HEK293 (cell line): ENCODE results near the gene DNAJC2.
A peak's percentile ranks its signal among the peaks of the same experiment; 100 is the strongest.
"Not testable (repeated sequence)": the region's sequence is repeated elsewhere in the genome, so short reads cannot be mapped to it uniquely, and the experiment has no call there.

Experiments used
- CTCF ChIA-PET: fragments of 350-600 bp; formaldehyde crosslinking; extraction: SDS; loops from one replicate; lab custom pipeline; 2021; ENCODE audit warnings: antibody characterized with exemption; lab: Yijun Ruan, JAX
- POLR2A ChIA-PET: fragments of 300-600 bp; formaldehyde crosslinking; extraction: SDS; loops from one replicate; lab custom pipeline; 2020; ENCODE audit warnings: antibody characterized with exemption, inconsistent platforms; lab: Yijun Ruan, JAX
- H3K27ac ChIP-seq: fragments of 200-500 bp; sonication (Bioruptor generic); 2 replicates; pipeline ENCODE4 v1.5.1; 2014; ENCODE audit warnings: low read depth, low read length, control low read depth, inconsistent platforms; ENCODE audit errors: extremely low read depth
- H3K36me3 ChIP-seq, 2 experiments: fragments of 200-500 bp in 1 of 2; sonication (Bioruptor generic) in 1 of 2; 1 replicate in 1 of 2; 2 replicates in 1 of 2; pipeline ENCODE4 v1.5.1; 2014 to 2017; ENCODE audit warnings: inconsistent platforms in 2 of 2, low read length in 2 of 2; ENCODE audit not compliant: control insufficient read depth in 2 of 2, insufficient read depth in 1 of 2
- H3K4me1 ChIP-seq: fragments of 200-500 bp; sonication (Bioruptor generic); 2 replicates; pipeline ENCODE4 v1.5.1; 2014; ENCODE audit warnings: mild to moderate bottlenecking, low read length, inconsistent platforms; ENCODE audit not compliant: control insufficient read depth, insufficient read depth
- H3K4me3 ChIP-seq: 2 replicates; pipeline ENCODE4 v1.5.1; 2011; ENCODE audit warnings: low read depth, mild to moderate bottlenecking, control low read depth, low read length, moderate library complexity
- H3K9me3 ChIP-seq: fragments of 200-500 bp; sonication (Bioruptor generic); 2 replicates; pipeline ENCODE4 v1.5.1; 2014; ENCODE audit warnings: low read depth, low read length, inconsistent platforms; ENCODE audit not compliant: control insufficient read depth, insufficient read depth
- EGR2 ChIP-seq: fragments of 450-650 bp; formaldehyde crosslinking; IDR thresholded peaks from 2 replicates; pipeline ENCODE4 v1.5.1; 2016; ENCODE audit warnings: low read depth, missing biosample characterization, missing genetic modification characterization
- GLIS2 ChIP-seq: fragments of 450-650 bp; formaldehyde crosslinking; IDR thresholded peaks from 2 replicates; pipeline ENCODE4 v1.5.1; 2016; ENCODE audit warnings: missing biosample characterization, missing genetic modification characterization
- MZF1 ChIP-seq: fragments of 450-650 bp; formaldehyde crosslinking; IDR thresholded peaks from 2 replicates; pipeline ENCODE4 v1.5.1; 2017; ENCODE audit warnings: missing biosample characterization, missing genetic modification characterization, borderline replicate concordance
- PATZ1 ChIP-seq: fragments of 450-650 bp; formaldehyde crosslinking; IDR thresholded peaks from 2 replicates; pipeline ENCODE4 v1.5.1; 2016; ENCODE audit warnings: missing biosample characterization, missing genetic modification characterization
- PRDM10 ChIP-seq: fragments of 450-650 bp; formaldehyde crosslinking; IDR thresholded peaks from 2 replicates; pipeline ENCODE4 v1.5.1; 2016; ENCODE audit warnings: missing biosample characterization, missing genetic modification characterization
- YY1 ChIP-seq: fragments of 450-650 bp; formaldehyde crosslinking; IDR thresholded peaks from 2 replicates; pipeline ENCODE4 v1.5.1; 2018; ENCODE audit warnings: missing biosample characterization, missing genetic modification characterization
- ZBTB17 ChIP-seq: fragments of 450-650 bp; formaldehyde crosslinking; IDR thresholded peaks from 2 replicates; pipeline ENCODE4 v1.5.1; 2016; ENCODE audit warnings: missing biosample characterization, missing genetic modification characterization
- ZBTB20 ChIP-seq: fragments of 450-650 bp; formaldehyde crosslinking; IDR thresholded peaks from 2 replicates; pipeline ENCODE4 v1.5.1; 2016; ENCODE audit warnings: missing biosample characterization, missing genetic modification characterization
- ZBTB48 ChIP-seq: fragments of 450-650 bp; formaldehyde crosslinking; IDR thresholded peaks from 2 replicates; pipeline ENCODE4 v1.5.1; 2016; ENCODE audit warnings: missing biosample characterization, missing genetic modification characterization
- ZBTB8A ChIP-seq: fragments of 450-650 bp; formaldehyde crosslinking; IDR thresholded peaks from 2 replicates; pipeline ENCODE4 v1.5.1; 2016; ENCODE audit warnings: missing biosample characterization, missing genetic modification characterization
- ZFHX2 ChIP-seq: fragments of 450-650 bp; formaldehyde crosslinking; conservative IDR thresholded peaks from 2 replicates; pipeline ENCODE4 v1.5.1; 2016; ENCODE audit warnings: missing biosample characterization, missing genetic modification characterization
- ZIC2 ChIP-seq: fragments of 450-650 bp; formaldehyde crosslinking; IDR thresholded peaks from 2 replicates; pipeline ENCODE4 v1.5.1; 2016; ENCODE audit warnings: missing biosample characterization, missing genetic modification characterization
- ZNF2 ChIP-seq: fragments of 450-650 bp; formaldehyde crosslinking; IDR thresholded peaks from 2 replicates; pipeline ENCODE4 v1.5.1; 2016; ENCODE audit warnings: missing biosample characterization, missing genetic modification characterization
- ZNF335 ChIP-seq: fragments of 450-650 bp; formaldehyde crosslinking; conservative IDR thresholded peaks from 2 replicates; pipeline ENCODE4 v1.5.1; 2016; ENCODE audit warnings: missing biosample characterization, missing genetic modification characterization
- ZNF561 ChIP-seq: fragments of 450-650 bp; IDR thresholded peaks from 2 replicates; pipeline ENCODE4 v1.5.1; 2018; ENCODE audit warnings: missing biosample characterization, missing genetic modification characterization, borderline replicate concordance
- ZNF600 ChIP-seq: fragments of 450-650 bp; formaldehyde crosslinking; IDR thresholded peaks from 2 replicates; pipeline ENCODE4 v1.5.1; 2016; ENCODE audit warnings: missing biosample characterization, missing genetic modification characterization
- ZNF660 ChIP-seq: fragments of 450-650 bp; IDR thresholded peaks from 2 replicates; pipeline ENCODE4 v1.5.1; 2018; ENCODE audit warnings: missing biosample characterization, mild to moderate bottlenecking, missing genetic modification characterization
- ZNF76 ChIP-seq: fragments of 450-650 bp; formaldehyde crosslinking; IDR thresholded peaks from 2 replicates; pipeline ENCODE4; 2016; ENCODE audit warnings: low read depth, missing biosample characterization, missing genetic modification characterization, borderline replicate concordance
- ZNF777 ChIP-seq: fragments of 450-650 bp; formaldehyde crosslinking; IDR thresholded peaks from 2 replicates; pipeline ENCODE4 v1.5.1; 2017; ENCODE audit warnings: missing biosample characterization, missing genetic modification characterization, borderline replicate concordance
- TF ChIP-seq, protein P1 (sequence below): fragments of 450-650 bp; formaldehyde crosslinking; IDR thresholded peaks from 2 replicates; pipeline ENCODE4 v1.5.1; 2016; ENCODE audit warnings: missing biosample characterization, missing genetic modification characterization

DNAJC2 gene

GRCh38 chr7:103279963-103280802 lies 64.4 kb downstream of the DNAJC2 start (continued):
- TF ChIP-seq PRDM10 (peak; percentile 95), ZBTB17 (tag by site-specific recombination) (0 out of 2 replicates have a peak, but pooled peaks have one; percentile 6), ZNF335 (tag by site-specific recombination) (peak; percentile 85), EGR2 (tag by site-specific recombination) (peak; percentile 76), PATZ1 (tag by site-specific recombination) (peak; percentile 91), ZNF2 (tag by site-specific recombination) (0 out of 2 replicates have a peak, but pooled peaks have one; percentile 35), ZFHX2 (tag by site-specific recombination) (peak; percentile 84), YY1 (peak; percentile 31; the same call in 1 of the 2 replicates), MZF1 (tag by site-specific recombination) (peak; percentile 19; the same call in 1 of the 2 replicates), ZNF561 (tag by site-specific recombination) (0 out of 2 replicates have a peak, but pooled peaks have one; percentile 35), ZBTB20 (tag by site-specific recombination) (peak; percentile 64; the same call in 1 of the 2 replicates), ZNF777 (tag by site-specific recombination) (0 out of 2 replicates have a peak, but pooled peaks have one; percentile 34), ZNF600 (tag by site-specific recombination) (peak; percentile 30; the same call in 1 of the 2 replicates), GLIS2 (tag by site-specific recombination) (peak; percentile 96), ZIC2 (peak; percentile 12; the same call in 1 of the 2 replicates), ZNF660 (tag by site-specific recombination) (0 out of 2 replicates have a peak, but pooled peaks have one; percentile 13), ZBTB8A (tag by site-specific recombination) (peak; percentile 60)
- TF ChIP-seq, protein P1, sequence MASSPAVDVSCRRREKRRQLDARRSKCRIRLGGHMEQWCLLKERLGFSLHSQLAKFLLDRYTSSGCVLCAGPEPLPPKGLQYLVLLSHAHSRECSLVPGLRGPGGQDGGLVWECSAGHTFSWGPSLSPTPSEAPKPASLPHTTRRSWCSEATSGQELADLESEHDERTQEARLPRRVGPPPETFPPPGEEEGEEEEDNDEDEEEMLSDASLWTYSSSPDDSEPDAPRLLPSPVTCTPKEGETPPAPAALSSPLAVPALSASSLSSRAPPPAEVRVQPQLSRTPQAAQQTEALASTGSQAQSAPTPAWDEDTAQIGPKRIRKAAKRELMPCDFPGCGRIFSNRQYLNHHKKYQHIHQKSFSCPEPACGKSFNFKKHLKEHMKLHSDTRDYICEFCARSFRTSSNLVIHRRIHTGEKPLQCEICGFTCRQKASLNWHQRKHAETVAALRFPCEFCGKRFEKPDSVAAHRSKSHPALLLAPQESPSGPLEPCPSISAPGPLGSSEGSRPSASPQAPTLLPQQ (tag by site-specific recombination), result peak; percentile 38; the same call in 1 of the 2 replicates

GRCh38 chr7:103279636-103279962 lies 65.0 kb downstream of the DNAJC2 start:
- H3K27ac ChIP-seq, result peak overlapping the region; percentile 63; the same call in 1 of the 2 replicates
- POLR2A ChIA-PET, result interaction anchor here (1.1 to 1.3 kb wide), 2 partner anchors 141 to 205 kb away, joined by 3 read pairs; partner anchors contain the start of genes ARMC10 and FBXL13
- H3K9me3 ChIP-seq, H3K36me3 ChIP-seq, CTCF ChIA-PET, H3K4me1 ChIP-seq: not testable (repeated sequence)
- TF ChIP-seq ZBTB48 (tag by site-specific recombination) (peak; percentile 55), ZBTB17 (tag by site-specific recombination) (peak; percentile 88), ZNF76 (tag by site-specific recombination) (peak; percentile 35; the same call in 1 of the 2 replicates), ZNF600 (tag by site-specific recombination) (peak; percentile 63; the same call in 1 of the 2 replicates)
- H3K4me3 ChIP-seq, result peak overlapping the region; percentile 55
